Uterus (tissue), 2 donors: Measurements from ENCODE around the gene PRR5L.

Experiments used
- CTCF ChIP-seq, 4 experiments: fragments of 200-600 bp in 2 of 4; fragments of 450-650 bp in 2 of 4; sonication (generic) in 2 of 4; IDR thresholded peaks; one replicate each; pipeline ENCODE4 v1.5.1; 2016 to 2019; ENCODE audit warnings: antibody characterized with exemption in 4 of 4, mild to moderate bottlenecking in 2 of 4, moderate library complexity in 1 of 4
- POLR2A ChIP-seq, 2 donors: fragments of 450-650 bp; IDR thresholded peaks; one replicate each; pipeline ENCODE4 v1.6.1; 2016; ENCODE audit warnings: antibody characterized with exemption in 2 of 2, mild to moderate bottlenecking in 1 of 2, moderate library complexity in 1 of 2

DNA sequence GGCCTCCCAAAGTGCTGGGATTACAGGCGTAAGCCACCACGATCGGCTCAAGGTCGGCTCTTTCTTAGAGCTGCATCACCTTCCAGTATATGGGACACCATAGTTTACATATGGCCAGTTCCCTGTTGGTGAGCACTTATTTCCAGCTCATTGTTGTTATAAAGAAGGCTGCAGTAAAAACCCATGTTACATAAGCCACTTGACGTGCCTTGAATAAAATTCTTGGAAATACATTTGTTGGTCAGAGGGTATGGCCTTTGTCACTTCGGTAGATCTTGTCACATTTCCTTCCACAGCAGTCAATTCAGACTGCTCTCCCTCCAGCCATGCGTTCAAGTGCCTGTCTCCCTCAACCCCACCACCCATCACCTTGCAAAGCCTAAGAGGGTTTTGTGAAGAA is 92.9 kb downstream of the PRR5L start:
- TF ChIP-seq CTCF (IDR thresholded peaks at IDR 0.05) (no peak), POLR2A (IDR thresholded peaks at IDR 0.05) (no peak)
